NCI-H69 (cell line): Measurements from ENCODE around the gene MAST3.
"Not testable (repeated sequence)": the region's sequence is repeated elsewhere in the genome, so short reads cannot be mapped to it uniquely, and the experiment has no call there.

Experiments used
- DNase-seq: peaks from one replicate; lab custom pipeline; 2025; lab: John Stamatoyannopoulos, UW

The MAST3 gene

GRCh38 chr19:18086590-18087138 is 10.9 kb upstream of the MAST3 start, which contains the start of gene IL12RB1:
Gene IL12RB1, minus strand, starts transcription at chr19:18086934. Its CDS starts 111 bp downstream, at chr19:18086823.
- no peak for DNase-seq

GRCh38 chr19:18089096-18089541 is 8.5 kb upstream of the MAST3 start:
- DNase-seq, result not testable (repeated sequence)

GRCh38 chr19:18089726-18090125 is 7.9 kb upstream of the MAST3 start:
- no peak for DNase-seq

- no peak for DNase-seq
Measured at GRCh38 chr19:18090545-18091216, 6.9 kb upstream of the MAST3 start.

GRCh38 chr19:18091217-18091608 is 6.4 kb upstream of the MAST3 start:
- DNase-seq, result no peak

GRCh38 chr19:18093439-18094161 is 4.0 kb upstream of the MAST3 start:
- DNase-seq, result peak; percentile 50

GRCh38 chr19:18096258-18096657 is 1.3 kb upstream of the MAST3 start:
- no peak for DNase-seq

- DNase-seq, result peak; percentile 55
Measured at GRCh38 chr19:18097993-18098890, 664 bp downstream of the MAST3 start.

GRCh38 chr19:18098891-18099622 is 1.5 kb downstream of the MAST3 start:
- DNase-seq, result peak; percentile 56

GRCh38 chr19:18099623-18099995 is 2.0 kb downstream of the MAST3 start:
- no peak for DNase-seq

GRCh38 chr19:18100710-18101109 is 3.1 kb downstream of the MAST3 start:
- DNase-seq, result peak; percentile 41

GRCh38 chr19:18101268-18101667 is 3.7 kb downstream of the MAST3 start:
- DNase-seq, result no peak

GRCh38 chr19:18102916-18103542 is 5.5 kb downstream of the MAST3 start:
- DNase-seq, result no peak

- DNase-seq, result no peak
Measured at GRCh38 chr19:18104793-18105131, 7.2 kb downstream of the MAST3 start.

GRCh38 chr19:18105259-18105658 is 7.7 kb downstream of the MAST3 start:
- not testable (repeated sequence) for DNase-seq

GRCh38 chr19:18107235-18107634 is 9.7 kb downstream of the MAST3 start:
- no peak for DNase-seq

GRCh38 chr19:18108897-18109296 is 11.3 kb downstream of the MAST3 start:
- DNase-seq, result no peak

GRCh38 chr19:18109341-18109732 is 11.8 kb downstream of the MAST3 start:
- DNase-seq, result no peak

- DNase-seq, result peak; percentile 71
Measured at GRCh38 chr19:18109733-18110608, 12.4 kb downstream of the MAST3 start.

- DNase-seq, result no peak
Measured at GRCh38 chr19:18110609-18111232, 13.1 kb downstream of the MAST3 start.
